ENCODE data around the gene ANK2.

GRCh38 chr4:113009461-113009860, 40.0 kb upstream of the ANK2 start:
- TF ChIP-seq, protein P1, sequence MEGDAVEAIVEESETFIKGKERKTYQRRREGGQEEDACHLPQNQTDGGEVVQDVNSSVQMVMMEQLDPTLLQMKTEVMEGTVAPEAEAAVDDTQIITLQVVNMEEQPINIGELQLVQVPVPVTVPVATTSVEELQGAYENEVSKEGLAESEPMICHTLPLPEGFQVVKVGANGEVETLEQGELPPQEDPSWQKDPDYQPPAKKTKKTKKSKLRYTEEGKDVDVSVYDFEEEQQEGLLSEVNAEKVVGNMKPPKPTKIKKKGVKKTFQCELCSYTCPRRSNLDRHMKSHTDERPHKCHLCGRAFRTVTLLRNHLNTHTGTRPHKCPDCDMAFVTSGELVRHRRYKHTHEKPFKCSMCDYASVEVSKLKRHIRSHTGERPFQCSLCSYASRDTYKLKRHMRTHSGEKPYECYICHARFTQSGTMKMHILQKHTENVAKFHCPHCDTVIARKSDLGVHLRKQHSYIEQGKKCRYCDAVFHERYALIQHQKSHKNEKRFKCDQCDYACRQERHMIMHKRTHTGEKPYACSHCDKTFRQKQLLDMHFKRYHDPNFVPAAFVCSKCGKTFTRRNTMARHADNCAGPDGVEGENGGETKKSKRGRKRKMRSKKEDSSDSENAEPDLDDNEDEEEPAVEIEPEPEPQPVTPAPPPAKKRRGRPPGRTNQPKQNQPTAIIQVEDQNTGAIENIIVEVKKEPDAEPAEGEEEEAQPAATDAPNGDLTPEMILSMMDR (IDR thresholded peaks at IDR 0.05): no peak
- TF ChIP-seq SIN3A (IDR thresholded peaks at IDR 0.05; ENCODE audit: borderline replicate concordance, insufficient read depth, low read depth, low read length) (no peak), REST (IDR thresholded peaks at IDR 0.05; ENCODE audit: insufficient read depth in 1 of 2, low read depth in 2 of 2, low read length in 1 of 2) (no peak), POLR2AphosphoS5 (IDR thresholded peaks at IDR 0.05; ENCODE audit: low read depth, low read length) (no peak)

Measured in Panc1 (cell line).